HUES64 (cell line): ENCODE results near the gene KATNBL1.
"Not testable (repeated sequence)": the region's sequence is repeated elsewhere in the genome, so short reads cannot be mapped to it uniquely, and the experiment has no call there.

Experiments
- H3K27ac ChIP-seq: 2 replicates; pipeline ENCODE4 v1.7.0; 2013; ENCODE audit warnings: low read depth, low read length, inconsistent platforms
- H3K27me3 ChIP-seq: 2 replicates; pipeline ENCODE4 v1.6.1; 2013; ENCODE audit warnings: mild to moderate bottlenecking, low read length; ENCODE audit not compliant: insufficient read depth
- H3K36me3 ChIP-seq: 2 replicates; pipeline ENCODE4 v1.6.1; 2013; ENCODE audit warnings: mild to moderate bottlenecking, low read length; ENCODE audit not compliant: insufficient read depth
- H3K4me1 ChIP-seq: 2 replicates; pipeline ENCODE4 v1.6.1; 2013; ENCODE audit warnings: mild to moderate bottlenecking, low read length, moderate library complexity; ENCODE audit not compliant: insufficient read depth
- H3K4me3 ChIP-seq: 2 replicates; pipeline ENCODE4 v1.5.1; 2013; ENCODE audit warnings: mild to moderate bottlenecking, low read length, moderate library complexity
- H3K9ac ChIP-seq: 2 replicates; pipeline ENCODE4 v1.6.1; 2013; ENCODE audit warnings: mild to moderate bottlenecking, low read depth, low read length
- H3K9me3 ChIP-seq: 2 replicates; pipeline ENCODE4 v1.6.1; 2013; ENCODE audit warnings: low read depth, low read length; ENCODE audit not compliant: insufficient read depth
- WGBS: fragments of 150-250, 120-280 bp; methylation state at CpG from one replicate; pipeline ENCODE4 v1.1.7; 2013; ENCODE audit warnings: missing lambda C conversion rate; 5-methylcytosine and 5-hydroxymethylcytosine counted together

KATNBL1 gene

GRCh38 chr15:34133511-34133910, 76.4 kb downstream of the KATNBL1 start:
- Histone ChIP-seq H3K9ac (no peak overlapping the region), H3K36me3 (no peaks in the 10 kb centered on the region; the same call in 1 of the 2 replicates), H3K9me3 (no peaks in the 10 kb centered on the region), H3K27me3 (no peaks in the 10 kb centered on the region), H3K4me3 (no peak overlapping the region), H3K4me1 (0 out of 2 replicates have a peak, but pooled peaks cover 6% of the 10 kb centered on the region), H3K27ac (no peak overlapping the region)
- WGBS: 100% methylated on average over 1 of the region's 1 CpG

- Histone ChIP-seq H3K27me3 (no peaks in the 10 kb centered on the region), H3K9ac (no peak overlapping the region), H3K4me1 (0 out of 2 replicates have a peak, but pooled peaks cover 6% of the 10 kb centered on the region), H3K9me3 (no peaks in the 10 kb centered on the region), H3K4me3 (no peak overlapping the region), H3K36me3 (no peaks in the 10 kb centered on the region; the same call in 1 of the 2 replicates), H3K27ac (no peak overlapping the region)
- 94% methylated on average over 1 of the region's 1 CpG for WGBS
Measured at GRCh38 chr15:34132881-34133280, 77.0 kb downstream of the KATNBL1 start.

- 48% methylated on average over 2 of the region's 2 CpGs for WGBS
- H3K36me3 ChIP-seq: no peaks in the 10 kb centered on the region
- H3K27me3 ChIP-seq: no peaks in the 10 kb centered on the region
- H3K9me3 ChIP-seq: no peaks in the 10 kb centered on the region
- H3K9ac ChIP-seq: no peak overlapping the region
- H3K27ac ChIP-seq: no peak overlapping the region
- H3K4me3 ChIP-seq: no peak overlapping the region
- H3K4me1 ChIP-seq: peaks cover 15% of the 10 kb centered on the region
Measured at GRCh38 chr15:34128898-34129297, 81.0 kb downstream of the KATNBL1 start.

- Histone ChIP-seq H3K9ac (no peak overlapping the region), H3K9me3 (no peaks in the 10 kb centered on the region), H3K36me3 (no peaks in the 10 kb centered on the region), H3K27ac (no peak overlapping the region), H3K4me1 (peaks cover 15% of the 10 kb centered on the region), H3K4me3 (no peak overlapping the region), H3K27me3 (no peaks in the 10 kb centered on the region)
Measured at GRCh38 chr15:34126522-34126921, 83.4 kb downstream of the KATNBL1 start.

GRCh38 chr15:34125945-34126344, 84.0 kb downstream of the KATNBL1 start:
- no peak overlapping the region for H3K27ac ChIP-seq
- H3K27me3 ChIP-seq: no peaks in the 10 kb centered on the region
- no peaks in the 10 kb centered on the region for H3K9me3 ChIP-seq
- H3K9ac ChIP-seq: no peak overlapping the region
- peaks cover 15% of the 10 kb centered on the region for H3K4me1 ChIP-seq
- WGBS: no CpG with 5 or more reads among the region's 1 CpG
- H3K4me3 ChIP-seq: no peak overlapping the region
- no peaks in the 10 kb centered on the region for H3K36me3 ChIP-seq

GRCh38 chr15:34124651-34125050, 85.2 kb downstream of the KATNBL1 start:
- no peak overlapping the region for H3K9ac ChIP-seq
- H3K36me3 ChIP-seq: no peaks in the 10 kb centered on the region
- H3K4me3 ChIP-seq: no peak overlapping the region
- no peaks in the 10 kb centered on the region for H3K9me3 ChIP-seq
- H3K27me3 ChIP-seq: no peaks in the 10 kb centered on the region
- 89% methylated on average over 3 of the region's 4 CpGs for WGBS
- peaks cover 12% of the 10 kb centered on the region for H3K4me1 ChIP-seq
- no peak overlapping the region for H3K27ac ChIP-seq

GRCh38 chr15:34122771-34123183, 87.1 kb downstream of the KATNBL1 start:
- H3K9ac ChIP-seq: no peak overlapping the region
- H3K27ac ChIP-seq: no peak overlapping the region
- no peaks in the 10 kb centered on the region for H3K27me3 ChIP-seq

GRCh38 chr15:34121786-34122185, 88.1 kb downstream of the KATNBL1 start:
- H3K4me3 ChIP-seq, H3K36me3 ChIP-seq, H3K27ac ChIP-seq, H3K9me3 ChIP-seq, H3K4me1 ChIP-seq, H3K27me3 ChIP-seq, H3K9ac ChIP-seq: not testable (repeated sequence)
- WGBS: 87% methylated on average over 12 of the region's 12 CpGs

More at GRCh38 chr15:34122771-34123183, 87.1 kb downstream of the KATNBL1 start:
- no peaks in the 10 kb centered on the region for H3K9me3 ChIP-seq
- 89% methylated on average over 6 of the region's 6 CpGs for WGBS
- H3K36me3 ChIP-seq: no peaks in the 10 kb centered on the region
- H3K4me3 ChIP-seq: no peak overlapping the region
- peaks cover 9% of the 10 kb centered on the region for H3K4me1 ChIP-seq

GRCh38 chr15:34120420-34120819, 89.5 kb downstream of the KATNBL1 start:
- not testable (repeated sequence) for H3K9me3 ChIP-seq, H3K27ac ChIP-seq, H3K27me3 ChIP-seq, H3K4me3 ChIP-seq, H3K9ac ChIP-seq, H3K4me1 ChIP-seq, H3K36me3 ChIP-seq
- 58% methylated on average over 1 of the region's 2 CpGs for WGBS

GRCh38 chr15:34119291-34119690, 90.6 kb downstream of the KATNBL1 start:
- H3K27me3 ChIP-seq: no peaks in the 10 kb centered on the region
- no peak overlapping the region for H3K27ac ChIP-seq
- H3K4me1 ChIP-seq: no peaks in the 10 kb centered on the region
- no peaks in the 10 kb centered on the region for H3K9me3 ChIP-seq
- no peak overlapping the region for H3K9ac ChIP-seq
- H3K4me3 ChIP-seq: no peak overlapping the region
- WGBS: 84% methylated on average over 3 of the region's 4 CpGs
- no peaks in the 10 kb centered on the region for H3K36me3 ChIP-seq

GRCh38 chr15:34116620-34117019, 93.3 kb downstream of the KATNBL1 start:
- Histone ChIP-seq H3K27ac (no peak overlapping the region), H3K4me1 (no peaks in the 10 kb centered on the region), H3K9me3 (no peaks in the 10 kb centered on the region), H3K4me3 (no peak overlapping the region), H3K27me3 (no peaks in the 10 kb centered on the region), H3K36me3 (no peaks in the 10 kb centered on the region), H3K9ac (no peak overlapping the region)
- 94% methylated on average over 2 of the region's 2 CpGs for WGBS

GRCh38 chr15:34114739-34115138, 95.2 kb downstream of the KATNBL1 start:
- H3K9ac ChIP-seq: no peak overlapping the region
- no peaks in the 10 kb centered on the region for H3K9me3 ChIP-seq
- H3K27me3 ChIP-seq: no peaks in the 10 kb centered on the region
- WGBS: 90% methylated on average over 3 of the region's 3 CpGs
- no peak overlapping the region for H3K27ac ChIP-seq
- no peak overlapping the region for H3K4me3 ChIP-seq
- no peaks in the 10 kb centered on the region for H3K36me3 ChIP-seq
- no peaks in the 10 kb centered on the region for H3K4me1 ChIP-seq
